HG03457 (cell line): ENCODE measurements around the gene NR5A1.

ENCODE experiments used
- ATAC-seq: cut with Tn5 transposase; IDR thresholded peaks from one replicate; pipeline ENCODE4 v1.9.1; 2021; ENCODE audit warnings: moderate number of reproducible peaks; ENCODE audit not compliant: unreplicated experiment

The NR5A1 gene

DNA sequence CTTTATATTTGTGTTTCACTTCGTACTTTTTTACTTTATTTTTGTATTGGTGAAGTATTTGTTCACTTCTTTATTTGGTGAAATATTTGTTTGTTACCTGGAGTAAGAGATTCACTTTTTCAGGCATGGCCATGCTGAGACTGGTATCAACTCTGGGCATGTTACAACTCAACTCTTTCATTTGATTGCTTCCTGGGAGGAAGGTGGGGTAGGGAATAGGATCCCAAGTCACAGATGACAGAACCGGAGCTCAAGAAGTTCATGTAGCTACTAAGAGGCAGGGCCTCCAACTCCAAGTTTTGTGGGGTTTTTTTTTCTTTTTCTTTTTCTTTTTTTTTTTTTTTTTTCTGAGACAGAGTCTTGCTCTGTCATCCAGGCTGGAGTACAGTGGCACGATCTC, 63.0 kb downstream of the NR5A1 start:
- ATAC-seq = no peak

DNA sequence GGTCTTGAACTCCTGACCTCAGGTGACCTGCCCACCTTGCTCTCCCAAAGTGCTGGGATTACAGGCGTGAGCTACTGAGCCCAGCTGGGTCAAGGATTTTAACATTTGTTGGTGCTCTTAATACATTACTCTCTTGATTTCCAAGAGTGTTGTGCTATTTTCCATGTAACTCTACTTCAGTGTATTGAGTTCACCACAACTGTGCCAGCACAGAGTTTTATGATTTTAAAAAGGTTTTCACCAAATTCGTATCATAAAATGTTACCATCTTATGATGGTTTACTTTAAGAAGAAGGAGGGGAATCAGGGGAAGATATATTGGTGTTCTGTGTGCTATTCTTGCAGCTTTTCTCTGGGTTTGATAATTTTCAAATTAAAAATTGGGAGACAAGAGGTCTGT, 63.6 kb downstream of the NR5A1 start:
- no peak for ATAC-seq

DNA sequence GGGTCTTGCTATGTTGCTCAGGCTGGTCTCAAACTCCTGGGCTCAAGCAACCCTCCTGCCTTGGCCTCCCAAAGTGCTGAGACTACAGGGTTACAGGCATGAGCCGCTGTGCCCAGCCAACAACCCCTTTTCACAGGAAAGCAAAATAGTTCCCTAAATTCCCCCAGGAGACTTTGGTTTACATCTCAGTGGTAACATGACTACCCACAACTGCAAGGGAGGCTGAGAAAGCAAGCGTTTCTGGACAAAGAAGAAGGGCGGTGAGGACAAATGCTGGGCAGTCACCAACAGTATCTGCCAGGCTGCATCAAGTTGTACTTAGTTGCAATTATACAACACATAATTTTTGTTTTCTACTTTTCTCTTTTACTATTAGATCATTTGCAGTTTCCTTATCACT, 64.4 kb downstream of the NR5A1 start:
- no peak for ATAC-seq

DNA sequence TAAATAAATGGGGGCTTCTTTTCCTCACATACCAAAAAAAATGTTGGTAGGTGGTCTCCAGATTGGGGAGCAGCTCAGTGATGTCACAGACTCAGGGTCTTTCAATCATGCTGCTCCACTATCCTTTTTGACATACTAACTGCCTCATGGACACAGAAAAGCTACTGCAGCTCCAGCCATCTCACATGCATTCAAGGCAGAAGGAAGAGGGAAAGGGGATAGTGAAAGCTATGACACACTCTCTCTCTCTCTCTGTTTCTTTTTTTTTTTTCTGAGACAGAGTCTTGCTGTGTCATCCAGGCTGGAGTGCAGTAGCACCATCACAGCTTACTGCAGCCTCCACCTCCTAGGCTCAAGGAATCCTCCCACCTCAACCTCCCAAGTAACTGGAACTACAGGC, 64.8 kb downstream of the NR5A1 start:
- no peak for ATAC-seq

DNA sequence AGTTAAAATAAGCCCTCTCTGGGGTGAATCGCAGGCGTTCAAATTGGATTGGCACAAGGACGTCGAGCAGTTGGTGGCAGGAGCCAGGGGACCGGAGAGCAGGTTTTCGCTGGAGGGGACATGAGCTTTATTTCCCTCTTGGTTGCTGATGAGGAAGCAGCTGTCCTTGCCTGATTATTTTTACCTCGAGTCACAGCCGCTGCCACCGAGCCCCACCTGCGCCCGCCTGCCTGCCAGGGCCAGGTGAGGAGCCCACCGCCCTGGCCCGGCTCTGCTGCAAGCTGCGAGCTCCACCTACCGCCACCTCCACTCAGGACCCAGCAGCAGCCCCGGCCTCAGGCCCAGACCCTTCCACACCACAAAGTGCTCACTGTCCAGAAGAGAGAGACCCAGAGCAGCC, 65.9 kb downstream of the NR5A1 start:
- no peak for ATAC-seq

DNA sequence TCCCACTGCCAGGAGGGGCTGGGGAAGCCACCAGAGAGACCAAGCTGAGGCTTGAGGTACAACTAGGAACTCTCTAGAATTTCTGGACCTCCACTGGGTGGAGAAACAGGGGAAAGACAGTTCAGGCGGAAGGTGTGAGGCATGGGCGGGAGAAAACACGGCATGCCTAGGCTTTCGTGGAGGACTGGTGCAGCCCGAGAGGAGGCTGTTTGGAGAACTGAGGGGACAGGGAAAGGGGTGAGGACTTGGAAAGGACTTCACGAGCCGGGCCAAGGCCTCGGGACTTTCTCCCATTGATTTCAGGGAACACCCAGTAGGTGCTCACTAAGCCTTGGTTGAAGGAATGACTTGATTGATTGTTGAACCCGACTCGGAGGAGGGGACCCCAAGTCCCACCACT, 66.4 kb downstream of the NR5A1 start:
- no peak for ATAC-seq

DNA sequence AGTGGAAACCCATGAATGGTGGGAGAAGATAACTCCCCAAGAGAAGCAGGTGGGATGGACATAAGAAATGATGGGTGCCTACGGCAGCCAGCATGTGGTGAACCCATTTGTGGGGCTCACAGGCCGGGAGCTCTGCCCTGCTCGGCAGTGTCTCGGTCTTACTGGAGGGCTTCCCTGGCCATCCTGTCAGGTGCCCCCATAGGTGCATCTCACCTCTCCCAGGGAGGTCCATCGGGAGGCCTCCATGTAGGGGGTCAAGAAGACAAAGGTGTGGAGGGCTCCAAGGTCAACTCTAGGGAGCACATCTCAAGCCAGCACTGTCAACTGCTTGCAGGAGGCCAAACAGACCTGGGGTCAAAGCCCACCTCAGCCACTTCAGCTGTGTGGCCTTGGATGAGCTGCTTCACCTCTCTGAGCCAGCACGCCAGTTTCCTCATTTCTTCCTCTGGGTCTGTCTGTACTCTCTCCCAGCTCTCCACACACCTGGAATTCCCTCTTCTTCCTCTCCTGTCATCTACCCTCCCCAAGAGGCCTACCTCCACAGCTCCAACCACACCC, 67.4 kb downstream of the NR5A1 start:
- no peak for ATAC-seq

DNA sequence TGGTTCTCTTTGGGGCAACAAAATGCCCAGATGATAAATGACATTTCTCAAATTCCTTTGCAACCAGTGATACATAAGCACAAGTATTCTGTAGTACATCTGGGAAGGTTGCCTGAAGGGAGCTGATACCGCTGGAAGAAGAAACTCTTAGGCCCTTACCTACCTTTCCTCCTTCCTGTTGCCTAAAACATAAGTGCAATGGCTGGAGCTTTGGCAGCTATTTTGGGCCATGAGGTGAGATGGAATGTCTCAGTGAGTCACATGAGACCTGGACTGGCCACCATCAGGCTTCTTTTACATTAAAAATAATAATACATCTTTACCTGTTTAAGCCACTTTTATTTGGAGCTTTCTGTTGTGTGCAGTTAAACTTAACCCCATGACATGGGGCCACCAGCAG, 68.1 kb downstream of the NR5A1 start:
- ATAC-seq = no peak

DNA sequence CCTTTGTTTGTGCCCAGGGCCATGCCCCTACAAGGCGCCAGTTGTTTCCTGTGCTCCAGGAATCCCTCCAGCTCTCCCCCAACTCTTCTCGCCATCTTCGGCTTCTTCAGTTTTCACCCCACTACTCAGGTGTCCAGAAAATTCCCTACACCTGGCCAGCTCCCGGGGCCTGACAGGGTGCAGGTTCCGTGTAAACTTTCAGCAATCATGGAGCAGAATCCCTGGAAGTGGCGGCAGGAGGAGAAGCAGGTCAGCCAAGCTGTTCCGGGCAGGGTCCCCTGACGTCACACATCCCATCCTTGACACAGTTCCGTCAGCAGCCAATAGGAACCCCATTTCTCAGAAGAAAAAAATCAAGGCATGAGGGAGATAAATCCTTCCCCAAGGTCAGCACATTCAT, 69.1 kb downstream of the NR5A1 start:
- ATAC-seq = no peak

DNA sequence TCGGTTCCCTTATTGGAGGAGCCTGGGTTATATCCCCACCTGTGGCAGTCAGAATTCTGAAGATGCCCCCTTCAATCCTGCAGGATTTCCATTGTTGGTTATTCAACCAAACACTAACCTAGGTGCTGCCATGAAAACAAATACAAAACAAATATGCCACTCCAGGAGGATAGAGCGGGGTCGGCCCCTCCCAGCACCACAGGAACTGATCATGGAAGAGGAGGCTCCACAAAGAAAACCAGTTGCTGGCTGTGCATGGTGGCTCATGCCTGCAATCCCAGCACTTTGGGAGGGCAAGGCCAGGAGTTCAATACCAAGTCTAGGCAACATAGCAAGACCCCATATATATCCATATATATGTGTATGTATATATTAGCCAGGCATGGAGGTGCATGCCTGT, 70.1 kb downstream of the NR5A1 start:
- ATAC-seq = no peak

DNA sequence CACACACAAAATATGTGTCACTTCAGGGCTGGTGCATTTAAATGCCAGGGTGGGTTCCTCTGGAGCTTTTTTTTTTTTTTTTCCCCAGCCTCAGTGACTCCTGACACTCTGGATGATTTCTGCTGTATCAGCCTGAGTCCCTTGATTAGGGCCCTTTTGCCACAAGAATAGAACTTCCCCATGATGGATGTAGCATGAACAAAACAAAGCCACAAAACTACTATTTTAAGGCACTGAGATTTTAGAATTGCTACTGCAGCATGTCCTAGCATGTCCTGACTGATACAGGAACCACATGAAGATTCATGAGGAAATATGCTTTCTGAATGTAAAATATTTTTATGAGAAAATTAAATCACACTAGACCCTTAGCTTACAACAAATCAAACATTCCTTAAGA, 70.9 kb downstream of the NR5A1 start:
- ATAC-seq = no peak
